Right renal pelvis (tissue), 4 donors: ENCODE results near the gene FAM219B. TPM values are rescaled to one million over a fixed set of nuclear protein-coding genes. Genes with fewer than 3 reads are reported as not detected.
"Not testable (repeated sequence)": the region's sequence is repeated elsewhere in the genome, so short reads cannot be mapped to it uniquely, and the experiment has no call there.

Experiments used
- DNase-seq, 4 donors: peaks; one replicate each; pipeline ENCODE4 v3.0.0-alpha.2; 2013; ENCODE audit warnings: low read depth in 4 of 4, low spot score in 3 of 4, missing footprints in 1 of 4
- polyA plus RNA-seq, 4 donors: library from polyadenylated mRNA; unstranded; fragments of 120-200 nt; gene quantifications; one replicate each; pipeline ENCODE4 v1.2.1, GENCODE V29; 2013; ENCODE audit not compliant: insufficient read length in 4 of 4

Gene FAM219B, protein sequence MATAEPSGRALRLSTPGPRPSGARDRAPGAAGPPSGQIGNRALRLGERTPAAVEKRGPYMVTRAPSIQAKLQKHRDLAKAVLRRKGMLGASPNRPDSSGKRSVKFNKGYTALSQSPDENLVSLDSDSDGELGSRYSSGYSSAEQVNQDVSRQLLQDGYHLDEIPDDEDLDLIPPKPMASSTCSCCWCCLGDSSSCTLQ
- 10 to 100 TPM; 52.5 to 59.1 (median 56.5) TPM for polyA plus RNA-seq

DNA sequence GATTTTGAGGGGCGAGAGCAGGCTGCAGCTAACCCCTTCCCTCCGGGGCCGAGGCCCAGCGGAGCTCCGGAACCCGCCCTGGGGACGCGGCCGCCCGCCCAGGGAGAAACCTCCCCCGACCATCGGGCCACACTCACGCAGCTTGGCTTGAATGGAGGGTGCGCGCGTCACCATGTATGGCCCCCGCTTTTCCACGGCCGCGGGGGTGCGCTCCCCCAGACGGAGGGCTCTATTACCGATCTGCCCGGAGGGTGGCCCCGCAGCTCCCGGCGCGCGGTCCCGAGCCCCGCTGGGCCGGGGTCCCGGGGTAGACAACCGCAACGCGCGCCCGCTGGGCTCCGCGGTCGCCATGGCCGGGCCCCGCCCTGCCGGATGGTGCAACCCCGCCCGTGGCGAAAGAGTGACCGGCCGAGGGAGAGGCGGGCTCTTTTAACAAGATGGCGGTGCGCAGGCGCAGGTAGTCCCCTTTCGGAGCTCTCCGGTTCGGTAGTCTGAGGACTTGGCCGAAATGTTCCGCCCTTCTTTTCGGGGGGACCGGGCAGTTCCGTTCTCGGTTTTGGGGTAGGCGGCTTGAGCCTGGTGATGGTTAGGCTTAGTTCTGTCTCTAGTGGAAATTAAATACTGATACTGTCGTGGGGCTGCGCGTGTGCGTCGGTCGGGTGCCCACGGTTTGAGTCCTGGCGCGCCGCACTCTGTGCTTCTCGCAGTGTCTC, at the start of gene FAM219B:
FAM219B (minus strand) TSS at position 402 of the 713 bp plus-strand sequence; CDS start at position 351, 51 bp downstream.
- DNase-seq = peak; percentile 77 to 85 (median 78)

DNA sequence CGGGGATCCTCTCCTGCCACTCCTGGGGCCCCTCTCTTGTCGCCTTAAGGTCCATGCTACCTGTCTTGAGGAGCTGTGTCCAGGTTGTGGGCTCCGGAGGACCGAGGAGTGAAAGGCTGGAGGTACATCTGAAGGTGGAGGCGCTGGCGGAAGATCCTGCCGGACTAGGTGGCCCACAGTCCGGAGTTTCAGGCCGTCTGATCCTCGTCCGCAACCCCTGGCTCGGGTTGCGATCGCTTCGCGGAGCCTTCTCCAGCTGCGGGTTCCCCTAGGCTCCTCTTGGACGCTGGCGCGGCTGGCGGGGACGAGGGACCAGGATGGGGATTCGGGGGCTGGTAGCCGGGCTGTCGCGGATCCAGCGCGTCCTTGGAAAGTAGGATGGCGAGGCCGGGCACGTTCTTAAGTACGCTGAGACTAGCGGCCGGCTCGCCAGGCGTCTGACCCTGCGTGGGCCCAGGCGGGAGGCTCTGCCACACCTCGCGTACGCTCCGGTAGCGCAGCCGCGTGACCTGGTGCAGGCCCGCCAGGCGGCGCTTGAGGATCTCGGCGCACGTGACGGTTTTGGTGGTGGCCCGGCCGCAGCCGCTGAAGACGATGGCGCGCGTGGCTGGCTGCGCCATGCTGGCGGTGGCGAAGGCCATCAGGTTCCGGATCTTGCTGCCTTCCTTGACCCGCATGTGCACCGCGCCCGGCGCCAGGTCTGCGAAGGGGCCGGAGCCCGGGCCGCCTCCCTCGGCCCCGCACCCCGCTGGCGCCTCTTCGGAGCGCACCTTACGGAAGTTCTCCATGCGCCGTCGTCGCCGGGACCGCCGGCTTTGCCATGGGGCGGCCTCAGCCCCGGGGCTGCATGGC, 49.4 kb upstream of the FAM219B start:
- DNase-seq = no peak

DNA sequence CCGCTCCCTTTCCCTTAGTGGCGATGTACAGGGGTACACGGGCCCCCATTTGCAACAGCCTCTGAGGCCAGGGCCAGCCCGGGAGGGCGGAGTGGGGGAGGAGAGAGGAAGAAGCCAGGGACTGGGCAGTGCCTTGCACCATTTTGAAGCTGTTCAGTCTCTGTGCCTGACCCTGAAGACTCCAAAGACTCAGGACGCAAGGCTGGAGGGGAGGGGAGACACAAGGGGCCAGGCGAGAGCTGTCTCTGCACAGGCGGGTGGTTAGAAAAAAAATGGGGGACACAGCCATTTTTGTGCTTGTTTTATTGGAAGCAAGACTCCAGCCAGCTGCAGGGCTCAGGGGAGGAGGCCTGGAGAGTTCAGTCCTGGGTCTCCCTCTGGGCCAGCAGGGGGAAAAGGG, 48.4 kb upstream of the FAM219B start:
- DNase-seq = no peak

DNA sequence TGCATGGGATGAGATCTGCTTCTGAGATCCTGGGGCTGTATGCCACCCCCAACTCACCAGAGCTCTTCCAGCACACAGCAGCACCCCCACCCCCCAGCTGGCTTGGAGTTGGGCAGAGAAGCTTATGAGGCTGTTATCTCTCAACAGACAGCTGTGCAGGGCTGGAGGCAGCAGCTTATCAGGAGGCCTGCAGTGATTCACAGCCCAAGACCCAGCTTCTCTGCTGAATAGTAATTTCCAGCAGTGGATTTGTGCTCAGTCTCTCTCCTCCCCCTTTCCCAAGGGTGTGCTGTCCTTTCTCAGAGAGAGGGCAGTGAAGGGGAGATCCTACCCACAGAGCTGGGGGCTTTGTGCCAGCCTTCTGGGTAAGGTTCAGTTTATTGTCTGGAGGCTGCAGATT, 47.9 kb upstream of the FAM219B start:
- no peak for DNase-seq

DNA sequence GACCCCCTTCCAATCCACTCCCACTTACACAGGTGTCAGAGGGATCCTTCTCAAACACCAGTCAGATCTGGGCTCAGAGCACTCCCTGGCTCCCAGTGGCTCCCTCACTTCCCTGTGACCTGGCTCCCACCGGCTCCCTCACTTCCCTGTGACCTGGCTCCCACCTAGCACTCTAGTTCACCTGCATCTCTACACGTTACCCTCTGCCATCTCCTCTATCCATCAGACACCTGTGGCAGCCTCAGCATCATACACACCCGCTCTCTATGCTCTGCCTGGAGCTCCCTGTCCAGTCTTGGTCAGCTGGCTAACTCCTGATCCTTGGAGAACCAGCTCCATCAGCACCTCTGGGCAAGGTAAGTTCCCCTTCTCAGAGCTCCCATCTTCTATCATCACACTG, 44.4 kb upstream of the FAM219B start:
- DNase-seq = no peak

DNA sequence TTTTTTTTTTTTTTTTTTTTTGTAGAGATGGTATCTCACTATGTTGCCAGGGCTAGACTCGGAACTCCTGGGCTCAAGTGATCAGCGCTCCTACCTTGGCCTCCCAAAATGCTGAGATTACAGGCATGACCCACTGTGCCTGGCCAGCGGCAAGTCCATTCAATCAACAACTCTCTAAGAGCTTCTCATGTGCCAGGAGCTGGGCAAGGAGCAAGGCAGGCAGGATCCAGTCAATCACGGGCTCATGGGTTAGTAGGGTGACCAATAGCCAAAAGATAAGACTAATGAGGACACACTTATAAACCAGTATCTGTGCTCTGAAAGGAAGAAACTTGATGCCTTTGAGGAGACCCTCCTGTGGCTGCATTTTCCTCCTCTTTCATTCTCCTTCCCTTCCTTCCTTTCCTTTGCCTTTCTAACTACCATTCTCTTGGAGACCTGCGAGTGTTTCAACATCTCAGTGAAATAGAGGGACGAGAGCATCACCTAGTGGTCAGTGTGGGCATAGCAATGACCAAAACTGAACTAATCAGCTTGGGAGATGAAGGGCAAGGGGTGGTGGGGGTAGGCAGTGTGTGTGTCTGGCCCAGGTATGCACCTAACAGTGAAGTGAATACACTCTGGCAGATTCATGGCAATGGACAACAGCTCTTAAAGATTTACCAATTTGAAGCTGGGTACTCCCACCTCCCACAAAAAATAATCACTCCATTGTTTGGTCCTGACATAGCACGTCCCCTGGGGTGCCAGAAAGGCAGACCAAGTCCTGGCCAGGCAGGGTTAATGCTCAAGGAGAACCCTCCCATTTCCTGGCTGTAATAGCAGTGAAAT, 43.6 kb upstream of the FAM219B start:
- DNase-seq = peak in 1 of 4 donors; percentile 69

DNA sequence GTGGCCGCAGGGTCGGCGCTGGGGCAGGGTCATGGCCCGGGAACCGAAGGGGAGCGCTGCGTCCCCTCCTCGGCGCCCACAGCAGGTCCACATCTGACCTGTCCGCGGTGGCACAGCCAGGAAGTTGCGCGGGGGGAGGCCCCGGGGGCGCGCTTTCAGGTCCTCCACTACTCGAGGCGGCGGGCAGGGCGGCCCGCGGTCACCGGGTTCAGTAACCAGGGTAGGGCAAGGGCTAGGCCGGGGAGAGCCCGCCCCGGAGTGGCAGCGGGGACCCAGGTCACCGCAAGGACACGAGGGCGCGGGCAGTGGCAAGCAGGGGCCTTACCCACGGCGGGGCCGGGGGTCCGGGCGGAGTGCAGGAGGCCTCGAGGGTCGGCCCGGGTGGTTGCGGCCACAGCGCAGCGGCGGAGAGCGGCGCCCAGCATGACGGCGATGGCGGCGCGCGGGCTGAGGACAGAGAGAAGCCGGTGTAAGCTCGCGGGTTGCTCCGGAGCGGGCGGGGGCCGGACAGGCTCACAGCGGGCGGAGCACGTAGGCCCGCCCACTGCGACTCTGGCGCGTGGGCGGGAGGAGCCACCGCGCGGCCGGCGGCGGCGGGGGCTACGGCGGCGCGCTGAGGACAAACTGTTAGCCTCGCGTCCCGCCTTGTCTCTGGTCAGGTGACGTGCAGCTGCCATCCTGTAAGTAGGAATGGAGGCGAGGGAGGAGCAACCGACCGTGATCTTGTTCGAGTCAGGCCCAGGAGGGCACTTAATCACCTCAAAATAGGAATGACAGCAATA, 31.1 kb upstream of the FAM219B start, which contains the start of gene COX5A:
COX5A (minus strand) TSS at position 484 of the 782 bp plus-strand sequence; CDS start at position 425, 59 bp downstream.
- DNase-seq = peak; percentile 82 to 94 (median 90)

DNA sequence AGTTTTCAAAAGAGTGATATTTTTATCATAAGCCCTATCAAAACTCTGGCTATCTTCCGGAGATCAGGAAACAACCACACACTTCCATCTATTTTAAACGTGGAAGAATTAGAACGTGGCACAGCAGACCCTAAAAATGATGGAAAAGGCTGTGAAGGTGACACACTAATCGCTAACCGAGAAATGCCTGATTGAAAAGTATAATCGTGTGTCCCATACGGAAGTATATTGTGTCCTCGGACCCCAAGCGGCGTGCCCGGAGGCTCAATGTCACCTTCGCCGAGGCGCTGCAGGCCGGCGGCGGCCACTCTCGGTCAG, 30.6 kb upstream of the FAM219B start:
- DNase-seq = no peak

DNA sequence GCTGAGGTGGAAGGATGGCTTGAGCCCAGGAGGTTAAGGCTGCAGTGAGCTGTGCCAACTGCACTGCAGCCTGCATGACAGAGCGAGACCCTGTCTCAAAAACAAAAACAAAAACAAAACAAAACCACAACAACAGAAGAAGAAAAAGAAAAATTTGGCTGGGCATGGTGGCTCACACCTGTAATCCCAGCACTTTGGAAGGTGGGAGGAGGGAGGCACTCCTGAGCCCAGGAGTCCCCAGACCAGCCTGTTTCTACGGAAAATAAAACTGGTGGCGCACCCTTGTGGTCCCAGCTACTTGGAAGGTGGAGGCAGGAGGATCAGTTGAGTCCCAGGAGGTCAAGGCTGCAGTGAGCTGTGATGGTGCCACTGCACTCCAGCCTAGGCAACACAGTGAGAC, 28.5 kb upstream of the FAM219B start:
- not testable (repeated sequence) for DNase-seq

DNA sequence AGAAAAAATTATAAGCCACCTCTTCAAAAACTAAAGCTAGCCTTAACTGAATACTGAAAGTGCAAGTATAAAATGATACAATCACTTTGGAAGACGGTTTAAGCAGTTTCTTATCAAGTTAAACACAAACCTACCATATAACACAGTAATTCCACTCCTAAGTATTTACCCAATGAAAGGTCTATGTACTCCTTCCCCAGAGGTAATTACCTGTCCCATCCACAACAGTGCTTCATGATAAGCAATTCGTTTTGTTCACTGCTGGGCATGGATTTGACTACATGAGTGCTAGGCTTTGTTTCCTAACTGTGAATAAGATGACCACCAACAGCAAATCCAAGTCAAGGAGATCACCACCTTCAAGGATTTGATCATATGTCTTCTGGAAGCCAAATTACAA, 26.9 kb upstream of the FAM219B start:
- DNase-seq = no peak

DNA sequence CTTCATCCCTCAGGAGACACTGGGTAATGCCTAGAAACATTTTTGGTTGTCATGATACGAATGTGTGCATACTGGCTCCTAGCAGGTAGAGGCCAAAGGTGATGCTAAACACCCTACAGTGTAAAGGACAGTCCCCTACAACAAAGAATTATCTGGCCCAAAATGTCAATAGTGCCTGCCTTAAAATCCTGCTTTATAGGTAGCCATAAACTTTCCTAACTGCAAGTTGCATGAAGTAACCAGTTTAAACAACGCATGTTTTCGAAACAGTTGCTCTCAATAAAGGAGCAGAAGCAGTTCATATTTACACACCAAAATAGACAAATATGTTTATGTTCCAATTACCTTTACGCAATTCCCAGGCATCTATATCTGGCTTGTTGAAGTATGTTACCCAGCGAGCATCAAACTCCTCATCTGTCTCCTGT, 22.1 kb upstream of the FAM219B start:
- DNase-seq = no peak

DNA sequence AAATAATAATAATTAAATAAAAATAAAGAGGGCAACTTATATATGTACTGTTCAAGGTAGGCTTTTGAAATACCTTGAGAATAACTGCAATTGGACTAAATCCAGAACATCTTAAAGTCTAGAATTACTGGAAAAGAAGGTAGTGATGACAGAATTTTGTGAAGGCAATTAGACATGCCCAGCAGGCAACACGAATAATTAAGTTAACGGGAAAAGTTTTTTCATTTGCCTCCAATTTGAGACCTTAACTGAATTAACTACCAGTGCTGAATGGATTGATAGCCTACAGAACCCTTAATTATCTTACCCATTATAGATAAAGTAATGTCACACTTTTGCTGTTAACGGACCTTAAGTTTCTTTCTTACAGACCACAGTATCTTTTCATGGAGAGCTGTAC, 17.9 kb upstream of the FAM219B start:
- no peak for DNase-seq

DNA sequence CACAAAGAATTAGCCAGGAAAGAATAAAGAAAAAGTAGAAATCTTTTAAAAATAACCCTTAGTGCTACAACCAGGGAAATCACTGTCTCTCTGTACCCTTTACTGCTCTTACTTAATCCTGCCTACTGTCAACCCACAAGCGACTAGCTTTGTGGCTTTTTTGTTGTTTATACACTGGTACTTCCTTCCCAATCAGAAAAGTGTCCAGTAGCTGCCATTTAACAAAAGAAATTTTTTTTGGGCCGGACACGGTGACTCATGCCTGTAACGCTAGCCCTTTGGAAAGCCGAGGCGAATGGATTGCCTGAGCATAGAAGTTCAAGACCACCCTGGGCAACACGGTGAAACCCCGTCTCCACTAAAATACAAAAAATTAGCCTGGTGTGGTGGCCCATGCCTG, 13.8 kb upstream of the FAM219B start:
- DNase-seq = no peak

DNA sequence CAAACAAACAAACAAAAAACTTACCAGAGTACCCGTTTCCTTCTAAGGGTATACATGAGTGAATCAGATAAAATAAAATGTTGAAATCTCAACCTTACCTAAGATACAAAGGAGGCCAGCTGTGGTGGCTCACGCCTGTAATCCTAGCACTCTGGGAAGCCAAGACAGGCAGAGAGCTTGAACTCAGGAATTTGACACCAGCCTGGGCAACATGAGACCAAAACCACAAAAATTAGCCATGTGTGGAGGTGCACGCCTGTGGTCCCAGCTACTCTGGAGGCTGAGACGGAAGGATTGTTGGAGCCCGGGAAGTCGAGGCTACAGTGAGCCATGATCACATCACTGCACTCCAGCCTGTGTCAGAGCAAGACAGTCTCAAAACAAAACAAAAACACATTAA, 11.0 kb upstream of the FAM219B start:
- no peak for DNase-seq

DNA sequence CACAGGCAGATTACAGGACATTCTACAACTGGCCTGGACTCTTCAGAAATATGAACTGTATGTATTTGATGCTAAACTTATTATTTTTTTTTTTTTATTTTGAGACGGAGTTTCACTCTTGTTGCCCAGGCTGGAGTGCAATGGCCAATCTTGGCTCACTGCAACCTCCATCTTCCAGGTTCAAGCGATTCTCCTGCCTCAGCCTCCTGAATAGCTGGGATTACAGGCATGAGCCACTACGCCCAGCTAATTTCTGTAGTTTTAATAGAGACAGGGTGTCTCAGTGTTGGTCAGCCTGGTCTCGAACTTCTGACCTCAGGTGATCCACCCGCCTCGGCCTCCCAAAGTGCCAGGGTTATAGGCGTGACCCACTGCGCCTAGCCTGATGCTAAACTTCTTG, 7.1 kb upstream of the FAM219B start:
- not testable (repeated sequence) for DNase-seq

DNA sequence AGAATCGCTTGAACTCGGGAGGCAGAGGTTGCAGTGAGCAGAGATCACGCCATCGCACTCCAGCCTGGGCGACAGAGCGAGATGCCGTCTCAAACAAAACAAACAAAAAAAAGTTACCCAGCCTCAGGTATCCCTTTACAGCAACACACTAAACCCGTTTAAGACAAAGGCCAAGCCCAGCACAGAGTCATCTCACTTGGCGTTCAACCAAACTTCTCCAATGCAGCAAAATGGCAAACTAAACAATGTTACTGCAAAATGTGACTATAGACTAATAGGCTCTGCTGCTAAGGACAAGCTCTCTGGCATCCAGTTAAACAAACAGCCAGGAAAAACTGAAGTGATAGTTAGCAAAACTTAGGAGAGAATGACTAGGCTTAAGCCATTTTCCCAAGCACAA, 6.4 kb upstream of the FAM219B start:
- no peak for DNase-seq

DNA sequence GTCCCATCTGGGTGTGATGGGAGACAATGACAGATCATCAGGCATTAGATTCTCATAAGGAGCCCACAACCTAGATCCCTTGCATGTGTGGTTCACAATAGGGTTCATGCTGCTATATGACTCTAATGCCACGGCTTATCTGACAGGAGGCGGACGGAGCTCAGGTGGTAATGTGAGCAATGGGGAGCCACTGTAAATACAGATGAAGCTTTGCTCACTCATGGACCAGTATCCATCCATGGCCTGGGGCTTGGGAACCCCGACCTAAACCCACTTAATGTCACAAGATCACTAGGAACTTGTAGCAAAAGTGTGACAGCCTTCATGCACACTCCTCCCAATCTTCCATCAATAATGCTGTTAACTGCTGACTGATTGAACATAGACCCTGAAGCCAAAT, 2.0 kb upstream of the FAM219B start:
- DNase-seq = no peak

DNA sequence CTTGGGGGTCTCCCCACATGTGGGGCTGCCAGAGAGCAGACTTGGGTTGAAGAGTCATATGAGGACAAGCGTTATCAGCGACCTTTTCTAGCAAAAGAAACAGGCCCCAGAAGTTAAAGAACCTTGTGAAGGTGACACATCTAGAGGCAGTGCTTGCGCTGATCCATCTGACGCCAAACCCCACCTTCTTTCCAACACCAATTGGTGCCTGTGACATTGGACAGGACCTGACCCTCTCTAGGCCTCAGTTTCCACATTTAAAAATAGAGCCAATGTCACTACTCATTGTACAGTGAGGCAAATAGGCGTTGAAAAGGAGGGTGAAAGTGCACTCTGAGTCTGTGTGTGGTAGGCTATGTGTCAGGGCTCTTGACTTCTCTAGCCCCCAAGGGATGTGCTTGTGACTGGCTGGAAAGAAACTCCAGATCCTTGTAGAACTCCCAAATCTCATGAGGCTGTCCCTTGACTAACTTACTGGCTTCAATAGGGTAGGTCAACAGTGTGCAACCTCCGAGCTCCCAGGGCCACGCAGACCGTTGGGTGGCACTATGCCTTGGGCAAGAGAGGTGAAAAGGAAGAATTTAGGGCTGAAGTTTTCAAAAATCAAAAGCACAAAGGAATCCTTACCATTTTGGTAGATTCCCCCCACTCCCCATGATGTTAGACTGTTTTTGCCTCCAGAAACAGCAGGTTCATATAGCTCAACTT, 666 bp upstream of the FAM219B start:
- DNase-seq = peak in 2 of 4 donors; percentile 5 to 8

DNA sequence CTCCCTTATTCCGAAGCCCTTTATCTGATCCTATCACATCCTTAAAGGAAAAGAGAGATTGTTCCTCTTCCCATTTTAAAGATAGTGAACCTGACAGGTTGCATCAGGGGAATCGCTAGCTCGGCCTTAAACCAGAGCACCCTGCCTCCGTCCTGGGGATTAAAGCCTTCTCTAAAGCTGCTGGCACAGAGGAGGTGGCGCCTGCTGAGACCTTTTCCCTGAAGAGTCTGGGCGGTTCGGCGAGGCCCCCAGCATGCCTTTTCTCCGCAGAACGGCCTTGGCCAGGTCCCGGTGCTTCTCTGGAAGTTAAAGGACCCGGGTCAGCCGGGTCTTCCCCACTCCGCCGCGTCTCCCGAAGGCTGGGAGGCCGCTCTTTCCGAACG, 593 bp downstream of the FAM219B start:
- peak in 1 of 4 donors; percentile 8 for DNase-seq
